Right cardiac atrium (tissue), 5 donors: ENCODE results near the gene ACCS. TPM values are rescaled to one million over a fixed set of nuclear protein-coding genes. Genes with fewer than 3 reads are reported as not detected.

ENCODE experiments used
- ATAC-seq, 2 donors: fragments of 200-7000 bp; cut with Tn5 transposase; one replicate each; pipeline versions ENCODE4 v1.8.0 to v1.9.1; 2020; ENCODE audit warnings: moderate library complexity in 2 of 2, mild to moderate bottlenecking in 1 of 2
- DNase-seq, 3 donors: peaks; one replicate each; pipeline ENCODE4 v3.0.0-alpha.2; 2020
- H3K27ac ChIP-seq: one replicate; pipeline ENCODE4 v1.5.1; 2013; ENCODE audit warnings: mild to moderate bottlenecking, low read length, control low read depth, moderate library complexity
- H3K27me3 ChIP-seq: one replicate; pipeline ENCODE4 v1.6.1; 2013; ENCODE audit not compliant: control insufficient read depth, insufficient read depth
- H3K4me1 ChIP-seq: one replicate; pipeline ENCODE4 v1.6.1; 2013; ENCODE audit warnings: low read length; ENCODE audit not compliant: control insufficient read depth, insufficient read depth
- H3K4me3 ChIP-seq: one replicate; pipeline ENCODE4 v1.5.1; 2013; ENCODE audit warnings: low read length, control low read depth
- H3K9me3 ChIP-seq: one replicate; pipeline ENCODE4 v1.6.1; 2013; ENCODE audit warnings: low read length; ENCODE audit not compliant: control insufficient read depth
- WGBS: extraction: QIAGEN DNeasy Blood & Tissue Kit; methylation state at CpG from one replicate; pipeline ENCODE4 v1.1.7; 2013; 5-methylcytosine and 5-hydroxymethylcytosine counted together
- intact Hi-C, 4 donors: fragments of 100-400 bp; cut with DNase I; formaldehyde crosslinking; loops; one replicate each; pipeline versions ENCODE4 v1.11.0 to v1.14.0; 2022 to 2023
- polyA plus RNA-seq: library from polyadenylated mRNA; stranded (reverse); fragments of 200-250 nt; gene quantifications from one replicate; pipeline ENCODE4 v1.2.3, GENCODE V29; 2013
- total RNA-seq, 4 donors: library from RNA; stranded (reverse); fragmentation: NEBNext Ultra II Directional; extraction: Animal tissue kit (Norgen Biotek cat#: 25700); gene quantifications; one replicate each; pipeline ENCODE4 v1.2.1, GENCODE V29; 2021
- donor health status: healthy with polysubstance abuse.
- donor health status: DM: no; HTN: yes; CAD: no.
- donor health status: DM: no; HTN: no; CAD: no.
- donor health status: DM: no; HTN: yes; CAD: no; lungs with severe emphysema.
- donor health status: DM: yes; HTN: yes; CAD: no.

Gene ACCS
- total and polyA plus RNA-seq, 5 donors, result 11.4 to 19.3 (median 15.9) TPM

DNA sequence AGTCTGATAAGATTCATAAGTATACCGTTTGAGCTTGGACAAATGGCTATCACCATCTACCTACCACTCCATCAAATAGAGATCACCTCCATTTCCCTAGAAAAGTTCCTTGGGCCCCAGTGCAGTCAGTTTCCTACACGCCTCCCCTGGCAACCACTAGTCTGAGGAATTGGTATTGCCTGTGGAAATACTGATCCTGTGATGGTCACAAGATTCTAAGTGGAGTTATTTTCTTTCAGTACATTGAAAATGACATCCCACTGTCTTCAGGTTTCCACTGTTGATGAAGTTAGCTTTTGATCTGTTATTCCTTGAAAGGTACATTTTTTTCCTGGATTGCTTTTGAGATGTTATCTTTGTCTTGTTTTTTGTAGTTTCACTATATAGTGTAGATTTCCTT lies 22.9 kb upstream of the ACCS start:
- ATAC-seq (no peak), DNase-seq (no peak)
- Histone ChIP-seq H3K9me3 (no peaks in the 10 kb centered on the region), H3K4me3 (no peak overlapping the region), H3K27me3 (no peaks in the 10 kb centered on the region), H3K27ac (no peak overlapping the region), H3K4me1 (no peaks in the 10 kb centered on the region)
- intact Hi-C loops, result no loop called here
- WGBS, result 73% methylated on average over 2 of the region's 2 CpGs

DNA sequence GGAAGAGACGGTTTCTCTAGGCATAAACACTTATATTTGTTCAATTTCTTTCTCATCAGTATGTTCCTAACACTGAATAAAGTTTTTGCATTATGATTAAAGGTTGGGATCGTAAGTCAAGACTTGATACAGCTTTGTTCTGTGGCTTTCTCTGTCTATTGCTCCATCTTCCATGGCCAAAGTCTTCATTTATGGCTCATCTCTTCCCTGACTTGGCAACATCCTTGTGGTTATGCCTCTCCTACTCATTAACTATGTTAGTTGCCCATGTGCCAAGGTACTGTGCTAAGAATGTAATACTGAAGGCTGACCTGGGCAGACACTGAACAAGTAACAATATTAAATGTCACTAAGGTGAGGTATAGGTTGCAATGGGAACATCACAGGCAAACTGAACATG lies 19.9 kb upstream of the ACCS start:
- H3K9me3 ChIP-seq, result no peaks in the 10 kb centered on the region
- H3K4me3 ChIP-seq, result no peak overlapping the region
- no peak overlapping the region for H3K27ac ChIP-seq
- no peak for DNase-seq
- intact Hi-C loops, result no loop called here
- H3K27me3 ChIP-seq, result no peaks in the 10 kb centered on the region
- WGBS, result 89% methylated on average over 2 of the region's 2 CpGs
- H3K4me1 ChIP-seq, result no peaks in the 10 kb centered on the region
- no peak for ATAC-seq

DNA sequence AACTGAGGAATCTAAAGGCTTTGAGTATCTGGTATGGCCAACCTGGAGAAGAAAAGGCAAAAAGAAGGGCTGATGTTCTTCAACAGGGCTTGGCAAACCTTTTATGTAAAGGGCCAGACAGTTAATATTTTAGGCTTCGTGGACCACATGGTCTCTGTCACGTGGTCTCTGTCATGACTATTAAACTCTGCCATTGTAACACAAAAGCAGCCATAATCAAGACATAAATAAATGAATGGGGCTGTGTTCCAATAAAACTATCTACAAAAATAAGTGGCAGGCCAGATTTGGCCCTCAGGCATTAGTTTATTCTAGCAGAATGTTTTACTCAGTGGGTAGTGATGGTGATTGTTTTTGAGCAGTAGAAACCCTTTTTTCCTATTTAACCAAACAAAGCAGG lies 18.8 kb upstream of the ACCS start:
- no peaks in the 10 kb centered on the region for H3K4me1 ChIP-seq
- WGBS, result 74% methylated on average over 2 of the region's 2 CpGs
- DNase-seq (no peak), ATAC-seq (no peak)
- H3K9me3 ChIP-seq, result no peaks in the 10 kb centered on the region
- no peaks in the 10 kb centered on the region for H3K27me3 ChIP-seq
- H3K27ac ChIP-seq, result no peak overlapping the region
- intact Hi-C loops, result no loop called here
- no peak overlapping the region for H3K4me3 ChIP-seq

DNA sequence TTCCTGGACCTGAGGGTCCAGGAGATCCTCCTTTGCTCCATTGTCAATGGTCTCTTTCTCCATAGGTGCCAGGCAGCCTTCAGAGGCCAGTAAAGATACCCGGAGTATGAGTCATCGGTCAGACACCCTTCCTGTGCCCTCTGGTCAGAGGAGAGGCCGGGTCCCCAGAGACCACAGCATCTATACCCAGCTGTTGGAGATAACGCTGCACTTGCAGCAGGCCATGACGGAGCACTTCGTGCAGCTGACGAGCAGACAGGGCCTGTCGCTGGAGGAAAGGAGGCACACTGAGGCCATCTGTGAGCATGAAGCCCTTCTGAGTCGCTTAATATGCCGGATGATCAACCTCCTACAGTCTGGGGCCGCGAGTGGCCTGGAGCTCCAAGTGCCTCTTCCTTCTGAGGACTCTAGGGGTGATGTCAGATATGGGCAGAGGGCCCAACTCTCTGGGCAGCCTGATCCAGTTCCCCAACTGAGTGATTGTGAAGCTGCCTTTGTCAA lies 18.1 kb upstream of the ACCS start, which contains the start of gene ACCSL:
Gene ACCSL (plus strand): TSS at position 51 of the 501 bp plus-strand sequence. CDS start 56 bp downstream, at position 107.
- intact Hi-C loops, result no loop called here
- 69% methylated on average over 12 of the region's 12 CpGs for WGBS
- Histone ChIP-seq H3K4me1 (no peaks in the 10 kb centered on the region), H3K27ac (no peak within 1 kb of the TSS), H3K27me3 (no peaks in the 10 kb centered on the region), H3K4me3 (no peak within 1 kb of the TSS), H3K9me3 (no peaks in the 10 kb centered on the region)
- DNase-seq (peak; percentile 53 to 84 (median 71)), ATAC-seq (peak; percentile 65 to 74)

DNA sequence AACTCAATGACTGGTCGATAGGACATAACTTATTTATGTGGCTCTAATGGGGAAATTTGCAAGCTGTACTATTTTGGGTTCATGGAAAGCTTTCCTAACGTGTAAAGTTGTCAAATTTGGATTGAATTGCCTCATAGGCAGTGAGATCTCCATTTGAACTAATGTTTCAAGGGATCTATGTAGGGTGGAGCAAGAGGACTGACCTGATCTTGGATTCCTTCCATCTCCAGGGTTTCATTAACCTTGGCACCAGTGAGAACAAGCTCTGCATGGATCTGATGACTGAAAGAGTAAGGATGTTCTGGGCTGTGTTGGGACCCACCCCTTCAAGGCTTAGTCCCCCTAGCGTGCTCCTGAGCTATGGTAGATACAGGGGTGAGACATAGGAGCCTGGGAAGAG lies 16.2 kb upstream of the ACCS start:
- Histone ChIP-seq H3K4me3 (no peak overlapping the region), H3K27me3 (no peaks in the 10 kb centered on the region), H3K4me1 (no peaks in the 10 kb centered on the region), H3K27ac (no peak overlapping the region), H3K9me3 (no peaks in the 10 kb centered on the region)
- DNase-seq (no peak), ATAC-seq (no peak)
- intact Hi-C loops, result no loop called here
- 86% methylated on average over 3 of the region's 3 CpGs for WGBS

DNA sequence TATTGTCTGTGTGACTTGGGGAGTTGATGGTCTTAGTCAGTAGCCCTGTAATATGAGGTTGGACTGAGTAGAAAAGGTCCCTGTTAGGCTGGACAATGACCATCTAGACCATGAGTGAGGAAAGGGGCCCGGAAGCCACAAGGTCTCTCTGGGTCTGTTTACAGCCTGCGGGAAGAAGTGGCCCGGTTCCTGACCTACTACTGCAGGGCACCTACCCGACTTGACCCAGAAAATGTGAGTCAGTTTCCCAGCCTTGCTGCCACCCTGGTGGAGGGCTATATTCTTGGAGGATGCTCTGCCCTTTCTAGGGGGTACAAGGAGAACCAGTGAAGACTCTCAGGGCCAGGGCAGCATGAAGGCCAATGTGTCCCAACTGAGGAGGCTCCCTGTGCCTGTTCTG lies 14.9 kb upstream of the ACCS start:
- WGBS, result 94% methylated on average over 4 of the region's 4 CpGs
- Histone ChIP-seq H3K9me3 (no peaks in the 10 kb centered on the region), H3K27me3 (no peaks in the 10 kb centered on the region), H3K27ac (no peak overlapping the region), H3K4me3 (no peak overlapping the region), H3K4me1 (no peaks in the 10 kb centered on the region)
- intact Hi-C loops, result no loop called here
- no peak for ATAC-seq
- DNase-seq, result no peak

DNA sequence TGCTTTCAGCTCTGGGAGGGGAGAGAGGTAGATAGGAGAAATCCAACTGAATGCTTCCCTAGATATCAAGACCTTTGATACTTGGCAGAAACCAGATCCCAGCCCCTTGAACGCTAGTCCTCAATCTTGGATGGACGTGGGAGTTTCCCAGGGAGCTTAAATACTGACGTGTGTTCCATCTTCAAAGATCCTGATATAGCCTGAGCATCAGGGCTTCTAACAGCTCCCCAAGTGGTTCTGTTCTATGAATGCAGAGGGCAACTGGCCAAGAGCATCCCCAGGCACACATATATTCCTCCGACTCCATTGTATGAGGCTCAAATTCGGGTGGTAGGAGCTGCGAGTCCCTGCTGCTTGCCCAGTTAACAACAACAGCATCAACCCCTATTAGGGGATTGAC lies 8.7 kb upstream of the ACCS start:
- intact Hi-C loops, result no loop called here
- Histone ChIP-seq H3K27me3 (no peaks in the 10 kb centered on the region), H3K4me1 (no peaks in the 10 kb centered on the region), H3K9me3 (no peaks in the 10 kb centered on the region), H3K4me3 (no peak overlapping the region), H3K27ac (no peak overlapping the region)
- ATAC-seq (no peak), DNase-seq (no peak)
- WGBS, result 64% methylated on average over 6 of the region's 6 CpGs

DNA sequence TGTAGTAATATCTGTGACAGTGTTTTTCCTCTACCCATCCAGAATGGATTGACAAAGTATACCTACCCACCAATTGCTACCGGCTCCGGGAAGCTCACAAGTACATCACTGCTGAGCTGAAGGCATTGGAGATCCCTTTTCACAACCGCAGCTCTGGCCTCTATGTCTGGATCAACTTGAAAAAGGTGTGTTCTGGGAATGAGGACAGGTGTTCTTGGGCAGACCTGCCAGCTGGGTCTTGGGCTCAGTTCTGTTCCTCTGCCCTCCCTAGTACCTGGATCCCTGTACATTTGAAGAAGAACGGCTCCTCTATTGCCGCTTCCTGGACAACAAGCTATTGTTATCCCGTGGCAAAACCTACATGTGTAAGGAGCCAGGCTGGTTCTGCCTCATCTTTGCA lies 7.8 kb upstream of the ACCS start:
- ATAC-seq (no peak), DNase-seq (no peak)
- Histone ChIP-seq H3K27me3 (no peaks in the 10 kb centered on the region), H3K4me1 (no peaks in the 10 kb centered on the region), H3K27ac (no peak overlapping the region), H3K9me3 (no peaks in the 10 kb centered on the region), H3K4me3 (no peak overlapping the region)
- 88% methylated on average over 6 of the region's 6 CpGs for WGBS
- intact Hi-C loops, result no loop called here

DNA sequence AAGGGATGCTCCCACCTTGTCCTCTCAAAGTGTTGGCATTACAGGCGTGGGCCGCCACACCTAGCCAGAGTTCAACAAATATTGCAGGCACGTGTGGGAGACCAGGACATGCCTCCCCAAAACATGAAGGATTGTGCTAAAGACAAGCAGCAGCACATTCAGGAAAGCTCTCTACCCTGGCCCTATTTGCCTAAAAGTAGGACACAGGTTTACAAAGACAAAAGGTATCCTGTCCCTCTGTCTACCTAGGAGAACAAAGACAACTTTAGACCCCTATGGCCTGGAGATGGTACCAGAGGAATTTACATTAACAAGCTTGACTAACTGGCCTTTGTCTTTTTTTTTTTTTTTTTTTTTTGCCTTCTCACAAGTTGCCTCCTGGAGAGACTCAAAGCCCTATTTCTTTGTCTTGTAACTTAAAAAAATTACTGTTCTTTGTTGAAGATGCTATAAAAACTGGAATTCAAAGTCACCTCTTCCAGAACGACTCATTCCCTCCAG lies 859 bp upstream of the ACCS start:
- ATAC-seq, result no peak
- no peaks in the 10 kb centered on the region for H3K9me3 ChIP-seq
- no peak overlapping the region for H3K4me3 ChIP-seq
- H3K27ac ChIP-seq, result no peak overlapping the region
- H3K27me3 ChIP-seq, result no peaks in the 10 kb centered on the region
- H3K4me1 ChIP-seq, result peaks cover 7% of the 10 kb centered on the region
- WGBS, result 56% methylated on average over 4 of the region's 4 CpGs
- DNase-seq, result no peak
- intact Hi-C loops, result no loop called here

DNA sequence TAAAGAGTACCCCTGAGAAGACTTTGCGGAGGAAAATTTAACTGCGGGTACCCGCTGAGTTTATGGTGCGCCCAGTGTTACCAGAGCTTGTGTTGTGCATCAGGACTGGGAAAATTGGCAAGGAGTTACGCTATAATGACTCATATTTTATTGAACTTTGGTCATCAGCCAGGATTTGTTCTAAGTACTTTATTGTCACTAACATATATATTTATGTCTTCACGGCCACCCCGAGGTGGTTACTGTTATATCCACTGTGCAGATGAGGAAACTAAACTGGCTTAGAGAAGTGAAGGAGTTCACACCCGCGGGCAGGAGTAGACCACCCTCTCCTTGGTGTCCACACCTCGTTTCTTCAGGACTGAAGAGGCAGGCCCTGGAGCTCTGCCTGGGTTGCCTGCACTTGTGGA lies 667 bp downstream of the ACCS start:
- intact Hi-C loops, result no loop called here
- Histone ChIP-seq H3K4me3 (peak overlapping the region; percentile 86), H3K27me3 (no peaks in the 10 kb centered on the region), H3K9me3 (no peaks in the 10 kb centered on the region), H3K4me1 (peaks cover 7% of the 10 kb centered on the region), H3K27ac (peak overlapping the region; percentile 93)
- peak in 1 of 2 donors; percentile 54 for ATAC-seq
- peak in 1 of 3 donors; percentile 54 for DNase-seq
- 17% methylated on average over 10 of the region's 10 CpGs for WGBS

DNA sequence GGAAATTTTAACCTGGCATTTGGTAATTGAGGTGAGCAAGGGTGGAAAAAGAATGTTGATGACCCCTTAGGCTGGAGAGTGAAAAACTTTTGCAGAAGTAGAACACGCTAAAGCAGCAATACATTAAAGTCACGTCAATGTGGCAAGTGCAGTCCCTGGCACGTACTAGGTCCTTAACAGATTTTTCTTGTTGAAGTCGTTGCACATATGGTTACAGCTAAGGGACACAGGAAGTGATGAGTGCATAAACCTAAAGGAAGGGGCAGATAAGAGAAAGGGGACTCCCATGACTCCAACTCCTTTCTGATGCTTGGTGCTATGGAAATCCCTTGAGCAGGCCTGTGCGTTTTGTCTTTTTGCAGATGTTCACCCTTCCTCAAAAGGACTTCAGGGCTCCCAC lies 1.2 kb downstream of the ACCS start:
- no peaks in the 10 kb centered on the region for H3K9me3 ChIP-seq
- H3K4me1 ChIP-seq, result peaks cover 7% of the 10 kb centered on the region
- no peak overlapping the region for H3K27ac ChIP-seq
- H3K27me3 ChIP-seq, result no peaks in the 10 kb centered on the region
- ATAC-seq (no peak), DNase-seq (no peak)
- H3K4me3 ChIP-seq, result peak overlapping the region; percentile 86
- 55% methylated on average over 5 of the region's 5 CpGs for WGBS
- intact Hi-C loops, result no loop called here

DNA sequence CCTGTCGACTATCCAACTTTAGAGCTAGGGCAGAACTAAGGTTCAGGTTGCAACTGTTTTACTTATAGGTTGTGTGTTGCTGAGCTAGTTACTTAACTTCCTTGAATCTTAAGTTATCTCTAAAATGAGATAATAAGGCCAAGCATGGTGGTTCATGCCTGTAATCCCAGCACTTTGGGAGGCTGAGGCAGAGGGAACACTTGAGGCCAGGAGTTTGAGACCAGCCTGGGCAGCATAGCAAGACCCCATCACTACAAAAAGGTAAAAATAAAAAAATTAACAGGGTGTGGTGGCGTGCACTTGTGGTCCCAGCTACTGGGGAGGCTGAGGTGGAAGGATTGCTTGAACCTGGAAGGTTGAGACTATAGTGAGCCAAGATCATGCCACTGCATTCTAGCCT lies 2.1 kb downstream of the ACCS start:
- H3K27ac ChIP-seq, result no peak overlapping the region
- WGBS, result 96% methylated on average over 2 of the region's 2 CpGs
- no peak for DNase-seq
- H3K4me1 ChIP-seq, result peaks cover 7% of the 10 kb centered on the region
- no peaks in the 10 kb centered on the region for H3K27me3 ChIP-seq
- H3K9me3 ChIP-seq, result no peaks in the 10 kb centered on the region
- intact Hi-C loops, result no loop called here
- ATAC-seq, result no peak
- no peak overlapping the region for H3K4me3 ChIP-seq
